ENCODE results near the gene LCE1A. TPM values are rescaled to one million over a fixed set of nuclear protein-coding genes. Genes with fewer than 3 reads are reported as not detected.

LCE1A gene
- total RNA-seq, 1 donor from 2014 or later, result not detected

- Mint-ChIP-seq H3K4me3 (no peak overlapping the region), H3K36me3 (no peaks in the 10 kb centered on the region), H3K27me3 (no peaks in the 10 kb centered on the region), H3K27ac (no peak overlapping the region), H3K4me1 (ENCODE audit: unreplicated experiment) (no peaks in the 10 kb centered on the region), H3K9me3 (peaks cover 4% of the 10 kb centered on the region)
- DNase-seq (ENCODE audit: extremely low spot score, unreplicated experiment), result no peak
- TF ChIP-seq CTCF (conservative IDR thresholded peaks at IDR 0.05), result no peak
Measured at GRCh38 chr1:152855661-152856060, 28.4 kb downstream of the LCE1A start.

GRCh38 chr1:152858062-152858461 lies 30.8 kb downstream of the LCE1A start:
- no peaks in the 10 kb centered on the region for H3K36me3 Mint-ChIP-seq
- TF ChIP-seq CTCF (conservative IDR thresholded peaks at IDR 0.05), result no peak
- no peak for DNase-seq (ENCODE audit: extremely low spot score, unreplicated experiment)
- H3K4me3 Mint-ChIP-seq, result no peak overlapping the region
- no peaks in the 10 kb centered on the region for H3K27me3 Mint-ChIP-seq
- peaks cover 4% of the 10 kb centered on the region for H3K9me3 Mint-ChIP-seq
- no peak overlapping the region for H3K27ac Mint-ChIP-seq
- H3K4me1 Mint-ChIP-seq (ENCODE audit: unreplicated experiment), result no peaks in the 10 kb centered on the region

- TF ChIP-seq CTCF (conservative IDR thresholded peaks at IDR 0.05), result no peak
- Mint-ChIP-seq H3K4me1 (ENCODE audit: unreplicated experiment) (no peaks in the 10 kb centered on the region), H3K27ac (no peak within 1 kb of the TSS)
Measured at GRCh38 chr1:152859696-152860095, 32.4 kb downstream of the LCE1A start, which contains the start of gene LCE7A. Gene LCE7A, plus strand, starts transcription at chr1:152859996. Its CDS starts 702 bp downstream, at chr1:152860698.

GRCh38 chr1:152860129-152860528 lies 32.9 kb downstream of the LCE1A start:
- DNase-seq (ENCODE audit: extremely low spot score, unreplicated experiment), result no peak
- no peaks in the 10 kb centered on the region for H3K4me1 Mint-ChIP-seq (ENCODE audit: unreplicated experiment)
- TF ChIP-seq CTCF (conservative IDR thresholded peaks at IDR 0.05), result no peak
- H3K27ac Mint-ChIP-seq, result no peak overlapping the region
- H3K36me3 Mint-ChIP-seq, result no peaks in the 10 kb centered on the region
- H3K4me3 Mint-ChIP-seq, result no peak overlapping the region
- no peaks in the 10 kb centered on the region for H3K27me3 Mint-ChIP-seq
- no peaks in the 10 kb centered on the region for H3K9me3 Mint-ChIP-seq

More at GRCh38 chr1:152859696-152860095, 32.4 kb downstream of the LCE1A start, which contains the start of gene LCE7A:
- no peak within 1 kb of the TSS for H3K4me3 Mint-ChIP-seq
- no peaks in the 10 kb centered on the region for H3K36me3 Mint-ChIP-seq
- no peaks in the 10 kb centered on the region for H3K9me3 Mint-ChIP-seq
- no peaks in the 10 kb centered on the region for H3K27me3 Mint-ChIP-seq
- DNase-seq (ENCODE audit: extremely low spot score, unreplicated experiment), result no peak

GRCh38 chr1:152861374-152861773 lies 34.1 kb downstream of the LCE1A start:
- Mint-ChIP-seq H3K4me1 (ENCODE audit: unreplicated experiment) (no peaks in the 10 kb centered on the region), H3K36me3 (no peaks in the 10 kb centered on the region), H3K27ac (no peak overlapping the region), H3K4me3 (no peak overlapping the region), H3K9me3 (no peaks in the 10 kb centered on the region), H3K27me3 (no peaks in the 10 kb centered on the region)
- no peak for DNase-seq (ENCODE audit: extremely low spot score, unreplicated experiment)
- no peak for TF ChIP-seq CTCF (conservative IDR thresholded peaks at IDR 0.05)

- Mint-ChIP-seq H3K4me1 (ENCODE audit: unreplicated experiment) (no peaks in the 10 kb centered on the region), H3K36me3 (no peaks in the 10 kb centered on the region), H3K27ac (no peak overlapping the region), H3K27me3 (no peaks in the 10 kb centered on the region), H3K9me3 (no peaks in the 10 kb centered on the region), H3K4me3 (no peak overlapping the region)
- no peak for TF ChIP-seq CTCF (conservative IDR thresholded peaks at IDR 0.05)
- DNase-seq (ENCODE audit: extremely low spot score, unreplicated experiment), result no peak
Measured at GRCh38 chr1:152864443-152864842, 37.2 kb downstream of the LCE1A start.

Measured in type B pancreatic cell (in vitro differentiated cells).